GM18909 (cell line): ENCODE measurements around the gene C10orf53.
"Not testable (repeated sequence)": the region's sequence is repeated elsewhere in the genome, so short reads cannot be mapped to it uniquely, and the experiment has no call there.

Experiments
- ATAC-seq: cut with Tn5 transposase; IDR thresholded peaks from one replicate; pipeline ENCODE4 v1.9.1; 2021; ENCODE audit warnings: mild to moderate bottlenecking; ENCODE audit not compliant: unreplicated experiment, poor library complexity

C10orf53 gene

DNA sequence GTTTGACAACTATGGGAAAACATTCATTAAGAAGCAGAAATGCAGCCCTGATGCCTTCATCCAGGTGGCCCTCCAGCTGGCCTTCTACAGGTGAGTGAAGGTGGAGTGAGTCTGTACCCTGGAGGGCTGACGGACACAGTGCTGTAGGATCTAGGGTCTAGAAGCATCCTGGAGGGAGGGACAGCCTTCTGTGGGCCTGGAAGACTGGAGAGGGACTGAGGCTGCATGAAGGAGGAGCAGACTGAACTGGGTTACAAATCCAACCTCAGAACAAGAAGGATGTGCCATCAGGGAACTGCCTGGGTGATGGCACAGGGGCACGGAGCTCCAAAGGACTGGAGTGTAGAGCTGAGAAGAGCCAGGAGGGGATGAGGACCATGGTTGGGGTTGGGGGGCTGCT lies 27.5 kb upstream of the C10orf53 start:
- ATAC-seq: no peak

- no peak for ATAC-seq
Observed at GRCh38 chr10:49652421-49653272, 26.8 kb upstream of the C10orf53 start.

- no peak for ATAC-seq
Observed at GRCh38 chr10:49653273-49653929, 26.1 kb upstream of the C10orf53 start.

DNA sequence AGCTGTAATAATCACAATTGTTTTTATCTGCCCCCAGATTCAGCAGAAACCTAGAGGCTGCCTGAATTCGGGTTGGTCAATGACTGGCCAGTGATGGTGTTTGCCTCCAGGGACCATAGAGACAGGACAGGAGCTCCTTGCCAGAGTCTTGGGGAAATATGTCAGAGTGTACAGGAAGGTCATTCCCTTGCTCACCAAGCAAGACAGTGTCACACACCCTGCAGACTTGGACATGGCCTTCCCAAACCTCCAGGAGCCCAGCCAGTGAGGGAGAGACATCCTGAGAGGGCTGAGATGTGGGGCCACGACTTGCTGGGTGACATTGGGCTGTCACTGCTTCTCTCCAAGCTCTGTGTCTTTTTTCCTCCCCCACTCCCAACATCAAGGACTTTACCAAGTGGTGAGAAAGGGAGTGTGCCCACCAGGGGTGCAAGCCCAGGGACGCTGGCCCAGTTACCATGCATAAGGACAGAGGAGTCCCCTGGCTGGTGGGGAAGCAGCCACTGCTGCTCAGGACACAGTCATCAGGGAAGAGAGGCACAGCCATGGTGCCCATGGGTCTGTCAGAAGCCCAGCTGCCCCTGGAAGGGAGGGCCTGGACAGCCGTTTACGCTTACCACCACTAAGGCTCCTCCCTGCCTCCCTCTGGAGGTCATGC lies 25.3 kb upstream of the C10orf53 start:
- ATAC-seq: no peak

DNA sequence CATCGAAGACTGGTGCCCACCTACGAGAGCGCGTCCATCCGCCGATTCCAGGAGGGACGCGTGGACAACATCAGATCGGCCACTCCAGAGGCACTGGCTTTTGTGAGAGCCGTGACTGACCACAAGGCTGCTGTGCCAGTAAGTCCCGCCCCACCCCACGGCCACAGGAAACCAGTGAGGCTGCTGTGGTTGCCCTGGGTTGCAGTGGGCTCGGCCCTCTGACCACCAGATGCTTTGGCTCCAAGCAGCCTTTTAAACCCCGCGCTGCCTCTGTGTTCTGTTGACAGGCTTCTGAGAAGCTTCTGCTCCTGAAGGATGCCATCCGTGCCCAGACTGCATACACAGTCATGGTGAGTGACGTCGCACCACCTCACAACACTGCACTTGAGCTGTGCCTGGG lies 24.4 kb upstream of the C10orf53 start:
- no peak for ATAC-seq

- ATAC-seq: no peak
Observed at GRCh38 chr10:49656845-49657493, 22.5 kb upstream of the C10orf53 start.

- ATAC-seq: no peak
Observed at GRCh38 chr10:49657606-49658005, 21.8 kb upstream of the C10orf53 start.

GRCh38 chr10:49661140-49661856 lies 18.2 kb upstream of the C10orf53 start:
- ATAC-seq: no peak

GRCh38 chr10:49662169-49662830 lies 17.2 kb upstream of the C10orf53 start:
- ATAC-seq: no peak

DNA sequence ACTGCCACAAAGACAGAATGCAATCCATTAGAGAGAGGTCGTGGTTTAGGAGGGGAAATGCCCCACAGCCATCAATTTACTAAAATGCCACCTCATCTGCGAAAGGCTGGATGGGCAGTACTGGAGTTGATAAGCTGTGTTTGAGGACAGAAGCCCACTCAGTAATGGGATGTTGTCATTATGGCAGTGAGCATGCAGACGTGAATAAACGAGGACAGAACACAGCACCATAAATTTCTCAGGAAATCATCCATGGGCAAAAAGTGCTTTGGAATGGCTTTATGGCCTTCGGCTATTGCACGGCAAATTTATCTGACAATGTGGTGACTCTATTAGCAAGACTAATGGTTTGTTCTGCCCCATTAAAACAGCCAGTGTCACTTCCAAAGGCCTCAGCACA lies 15.9 kb upstream of the C10orf53 start:
- ATAC-seq: no peak

GRCh38 chr10:49664006-49664841 lies 15.2 kb upstream of the C10orf53 start:
- ATAC-seq: no peak

GRCh38 chr10:49664842-49665355 lies 14.6 kb upstream of the C10orf53 start:
- ATAC-seq: no peak

DNA sequence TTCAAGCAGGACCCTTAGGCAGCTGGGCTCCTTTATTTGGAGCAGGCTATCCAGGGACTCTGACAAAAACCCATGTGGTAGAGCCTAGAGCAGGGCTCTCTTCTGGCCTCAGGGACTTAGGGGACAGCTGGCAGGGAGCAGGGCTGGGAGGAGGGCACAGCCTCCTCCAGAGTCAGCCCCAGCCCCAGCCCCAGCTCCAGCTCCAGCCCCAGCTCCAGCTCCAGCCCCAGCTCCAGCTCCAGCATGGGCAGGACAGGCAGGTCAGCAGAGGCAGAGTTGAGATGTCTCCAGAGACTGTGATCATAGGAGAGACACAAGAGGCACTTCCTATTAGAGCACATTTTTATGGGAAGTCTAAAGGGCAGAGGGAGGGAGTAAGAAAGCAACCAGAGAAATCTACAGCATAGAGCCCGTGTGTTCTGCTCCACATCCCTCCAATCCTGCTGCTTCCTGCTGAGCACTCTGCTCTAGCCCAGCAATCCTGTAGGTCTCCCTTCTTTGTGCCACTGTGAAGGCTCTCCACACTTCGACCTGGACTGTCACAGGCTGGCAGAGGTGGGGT lies 13.3 kb upstream of the C10orf53 start:
- no peak for ATAC-seq

DNA sequence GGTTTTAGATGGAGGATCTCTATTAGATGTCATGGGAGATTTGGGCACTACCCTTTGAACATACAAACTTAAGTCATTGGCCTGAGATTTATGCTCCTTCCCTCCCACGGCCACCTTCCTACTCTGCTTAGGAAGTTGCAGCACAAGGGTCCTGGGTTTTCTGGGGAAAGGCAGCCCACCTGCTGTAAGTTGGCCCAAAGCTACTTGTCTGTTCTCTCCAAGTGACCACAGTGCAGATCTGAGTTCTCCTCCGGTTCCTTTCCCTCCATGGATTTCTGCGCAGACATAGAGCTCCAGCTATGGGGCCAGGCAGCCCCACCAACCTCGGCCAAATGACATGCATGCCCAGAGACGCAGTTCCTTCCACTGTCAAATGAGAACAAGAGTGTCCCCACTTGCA lies 12.8 kb upstream of the C10orf53 start:
- no peak for ATAC-seq

- no peak for ATAC-seq
Observed at GRCh38 chr10:49667991-49668390, 11.5 kb upstream of the C10orf53 start.

GRCh38 chr10:49668684-49669083 lies 10.8 kb upstream of the C10orf53 start:
- ATAC-seq: no peak

DNA sequence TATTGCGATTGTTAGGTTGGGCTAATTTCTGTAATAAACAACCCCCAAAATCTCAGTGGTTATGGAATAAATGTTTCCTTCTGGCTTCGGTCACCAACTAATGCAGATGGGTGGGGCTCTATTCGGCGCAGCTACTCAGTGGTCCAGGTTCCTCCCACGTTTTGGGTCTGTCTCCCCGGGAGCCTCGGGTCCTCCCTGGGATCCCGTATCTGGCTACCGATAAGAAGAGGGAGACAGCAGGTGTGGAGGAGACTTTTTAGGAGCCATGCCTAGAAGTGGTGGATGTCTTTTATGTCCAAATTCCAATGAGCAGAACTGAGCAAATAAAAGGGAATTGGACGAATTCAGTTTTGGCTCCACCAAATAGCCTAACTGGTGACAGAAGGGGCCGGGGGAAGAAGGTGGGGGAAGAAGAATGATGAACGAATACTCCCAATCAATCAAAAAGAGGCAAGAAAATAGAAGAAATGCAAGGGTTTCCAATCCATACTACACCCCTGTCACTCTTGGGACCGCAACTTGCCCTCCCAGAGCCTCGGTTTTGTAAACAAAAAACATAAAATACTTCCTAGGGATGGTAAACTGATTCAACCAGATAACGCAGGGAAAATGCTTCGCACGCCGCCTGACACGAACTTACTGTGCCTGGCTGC lies 498 bp upstream of the C10orf53 start:
- no peak for ATAC-seq

DNA sequence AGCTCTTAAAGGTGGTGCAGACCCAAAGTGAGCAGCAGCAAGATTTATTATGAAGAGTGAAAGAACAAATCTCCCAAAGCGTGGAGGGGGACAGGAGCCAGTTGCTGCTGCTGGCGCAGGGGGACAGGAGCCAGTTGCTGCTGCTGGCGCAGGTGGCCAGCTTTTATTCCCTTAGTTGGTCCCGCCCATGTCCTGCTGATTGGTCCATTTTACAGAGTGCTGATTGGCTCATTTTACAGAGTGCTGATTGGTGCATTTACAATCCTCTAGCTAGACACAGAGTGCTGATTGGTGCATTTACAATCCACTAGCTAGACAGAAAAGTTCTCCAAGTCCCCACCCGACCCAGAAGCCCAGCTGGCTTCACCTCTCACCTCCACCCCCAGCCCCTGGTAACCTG lies 3.0 kb downstream of the C10orf53 start:
- not testable (repeated sequence) for ATAC-seq
